Left lung (tissue), 10 donors: ENCODE data around the gene ACTRT1. TPM values are rescaled to one million over a fixed set of nuclear protein-coding genes. Genes with fewer than 3 reads are reported as not detected.

ENCODE experiments used
- ATAC-seq: fragments of 200-7000 bp; cut with Tn5 transposase; one replicate; pipeline ENCODE4 v1.9.1; 2020; ENCODE audit warnings: moderate library complexity
- DNase-seq, 4 donors: peaks; one replicate each; pipeline ENCODE4 v3.0.0-alpha.2; 2013 to 2020
- H3K27ac ChIP-seq, 2 donors: fragments of 200-600 bp; sonication (generic) in 1 of 2; one replicate each; pipeline versions ENCODE4 v1.5.0 to v1.8.0; 2020 to 2021
- H3K27me3 ChIP-seq, 2 donors: fragments of 200-600 bp; sonication (generic) in 1 of 2; one replicate each; pipeline versions ENCODE4 v1.5.0 to v1.8.0; 2020 to 2021
- H3K36me3 ChIP-seq, 2 donors: fragments of 200-600 bp; sonication (generic) in 1 of 2; one replicate each; pipeline versions ENCODE4 v1.5.0 to v1.8.0; 2020 to 2021
- H3K4me1 ChIP-seq, 2 donors: fragments of 200-600 bp; one replicate each; pipeline ENCODE4 v1.8.0; 2021
- H3K4me3 ChIP-seq, 2 donors: fragments of 200-600 bp; sonication (generic) in 1 of 2; one replicate each; pipeline versions ENCODE4 v1.5.0 to v1.8.0; 2020 to 2021; ENCODE audit warnings: mild to moderate bottlenecking in 1 of 2
- H3K9me3 ChIP-seq, 2 donors: fragments of 200-600 bp; sonication (generic) in 1 of 2; one replicate each; pipeline versions ENCODE4 v1.5.0 to v1.8.0; 2020 to 2021
- CTCF ChIP-seq, 2 donors: fragments of 200-600 bp; sonication (generic) in 1 of 2; IDR thresholded peaks; one replicate each; pipeline versions ENCODE4 v1.5.0 to v1.8.0; 2021; ENCODE audit warnings: antibody characterized with exemption in 2 of 2
- intact Hi-C, 2 donors: fragments of 100-400 bp; cut with DNase I; formaldehyde crosslinking; loops; one replicate each; pipeline versions ENCODE4 v1.11.2 to v1.14.2; 2022
- polyA plus RNA-seq, 6 donors: library from polyadenylated mRNA; unstranded; fragments of 120-200 nt; gene quantifications; one replicate each; pipeline ENCODE4 v1.2.1, GENCODE V29; 2013; ENCODE audit not compliant: insufficient read length in 6 of 6
- total RNA-seq, 2 donors: library from RNA; stranded (reverse); fragmentation: NEBNext Ultra II Directional; extraction: Animal tissue kit (Norgen Biotek cat#: 25700); gene quantifications; one replicate each; pipeline ENCODE4 v1.2.1, GENCODE V29; 2021
- donor health status: DM: no; HTN: yes; CAD: no.
- donor health status: DM: no; HTN: no; CAD: no.

The ACTRT1 gene
- total and polyA plus RNA-seq, 8 donors, result not detected

GRCh38 chrX:128021566-128021965 lies 30.6 kb downstream of the ACTRT1 start:
- Histone ChIP-seq H3K9me3 (no peaks in the 10 kb centered on the region), H3K4me3 (no peak overlapping the region), H3K27ac (no peak overlapping the region), H3K4me1 (no peaks in the 10 kb centered on the region), H3K36me3 (no peaks in the 10 kb centered on the region), H3K27me3 (no peaks in the 10 kb centered on the region)
- TF ChIP-seq CTCF (IDR thresholded peaks at IDR 0.05), result no peak
- DNase-seq (no peak), ATAC-seq (no peak)
- intact Hi-C loops, result no loop called here

- Histone ChIP-seq H3K27ac (no peak overlapping the region), H3K4me3 (no peak overlapping the region), H3K9me3 (no peaks in the 10 kb centered on the region), H3K36me3 (no peaks in the 10 kb centered on the region), H3K4me1 (no peaks in the 10 kb centered on the region), H3K27me3 (no peaks in the 10 kb centered on the region)
- DNase-seq (no peak), ATAC-seq (peak; percentile 63)
- intact Hi-C loops, result no loop called here
- TF ChIP-seq CTCF (IDR thresholded peaks at IDR 0.05), result no peak
Measured at GRCh38 chrX:128020701-128021100, 31.5 kb downstream of the ACTRT1 start.

- H3K27ac ChIP-seq, result no peak overlapping the region
- H3K9me3 ChIP-seq, result peaks cover 0 to 5% of the 10 kb centered on the region in 2 donors
- H3K4me1 ChIP-seq, result no peaks in the 10 kb centered on the region
- H3K27me3 ChIP-seq, result no peaks in the 10 kb centered on the region
- ATAC-seq (no peak), DNase-seq (no peak)
- no peaks in the 10 kb centered on the region for H3K36me3 ChIP-seq
- TF ChIP-seq CTCF (IDR thresholded peaks at IDR 0.05), result no peak
- no peak overlapping the region for H3K4me3 ChIP-seq
- intact Hi-C loops, result no loop called here
Measured at GRCh38 chrX:128019218-128019617, 33.0 kb downstream of the ACTRT1 start.

GRCh38 chrX:128012015-128012414 lies 40.2 kb downstream of the ACTRT1 start:
- H3K27me3 ChIP-seq, result no peaks in the 10 kb centered on the region
- peaks cover 0 to 5% of the 10 kb centered on the region in 2 donors for H3K9me3 ChIP-seq
- no peaks in the 10 kb centered on the region for H3K4me1 ChIP-seq
- no peak overlapping the region for H3K27ac ChIP-seq
- no peaks in the 10 kb centered on the region for H3K36me3 ChIP-seq
- intact Hi-C loops, result no loop called here
- no peak for DNase-seq
- H3K4me3 ChIP-seq, result no peak overlapping the region
- TF ChIP-seq CTCF (IDR thresholded peaks at IDR 0.05), result no peak
- no peak for ATAC-seq

GRCh38 chrX:128007882-128008281 lies 44.3 kb downstream of the ACTRT1 start:
- TF ChIP-seq CTCF (IDR thresholded peaks at IDR 0.05), result no peak
- Histone ChIP-seq H3K9me3 (no peaks in the 10 kb centered on the region), H3K4me1 (no peaks in the 10 kb centered on the region), H3K36me3 (no peaks in the 10 kb centered on the region), H3K4me3 (no peak overlapping the region), H3K27ac (no peak overlapping the region), H3K27me3 (no peaks in the 10 kb centered on the region)
- intact Hi-C loops, result no loop called here
- ATAC-seq, result no peak
- no peak for DNase-seq
